Hepatocyte (in vitro differentiated cells): ENCODE data around the gene SLC25A21. TPM values are rescaled to one million over a fixed set of nuclear protein-coding genes. Genes with fewer than 3 reads are reported as not detected.

Experiments used
- DNase-seq: peaks from one replicate; pipeline ENCODE4 v3.0.0-alpha.2; 2016; ENCODE audit warnings: low spot score
- H2AFZ ChIP-seq: fragments of 200-600 bp; sonication (generic); 2 replicates; pipeline ENCODE4 v1.6.0; 2016; ENCODE audit warnings: antibody characterized with exemption, mild to moderate bottlenecking
- H3K27ac ChIP-seq: fragments of 200-600 bp; sonication (generic); 2 replicates; pipeline ENCODE4 v1.5.1; 2016; ENCODE audit warnings: mild to moderate bottlenecking
- H3K27me3 ChIP-seq: fragments of 200-600 bp; sonication (generic); 2 replicates; pipeline ENCODE4 v1.6.1; 2016
- H3K36me3 ChIP-seq: fragments of 200-600 bp; sonication (generic); replicated peaks from 2 replicates; pipeline ENCODE4 v1.5.1; 2016; ENCODE audit warnings: low read depth; ENCODE audit not compliant: insufficient read depth
- H3K4me1 ChIP-seq: fragments of 200-600 bp; sonication (generic); 2 replicates; pipeline ENCODE4 v1.5.1; 2016; ENCODE audit warnings: mild to moderate bottlenecking, moderate library complexity; ENCODE audit not compliant: insufficient read depth
- H3K4me2 ChIP-seq: fragments of 200-600 bp; sonication (generic); 2 replicates; pipeline ENCODE4 v1.6.0; 2016
- H3K4me3 ChIP-seq: fragments of 200-600 bp; sonication (generic); 2 replicates; pipeline ENCODE4 v1.5.1; 2016; ENCODE audit warnings: mild to moderate bottlenecking
- H3K79me2 ChIP-seq: fragments of 200-600 bp; sonication (generic); 2 replicates; pipeline ENCODE4 v1.6.0; 2017; ENCODE audit warnings: mild to moderate bottlenecking
- H3K9me2 ChIP-seq: fragments of 200-600 bp; sonication (generic); replicated peaks from 2 replicates; pipeline ENCODE4 v1.6.0; 2017; ENCODE audit warnings: mild to moderate bottlenecking; ENCODE audit not compliant: insufficient read depth
- H3K9me3 ChIP-seq: fragments of 200-600 bp; sonication (generic); 2 replicates; pipeline ENCODE4 v1.5.1; 2016; ENCODE audit warnings: low read depth, mild to moderate bottlenecking
- H4K20me1 ChIP-seq: fragments of 200-600 bp; sonication (generic); 2 replicates; pipeline ENCODE4 v1.6.0; 2016; ENCODE audit warnings: mild to moderate bottlenecking; ENCODE audit not compliant: insufficient read depth, poor library complexity, severe bottlenecking
- CTCF ChIP-seq: fragments of 200-600 bp; sonication (generic); IDR thresholded peaks from 2 replicates; pipeline ENCODE4 v1.5.1; 2016; ENCODE audit warnings: antibody characterized with exemption, mild to moderate bottlenecking; ENCODE audit not compliant: poor library complexity
- EZH2 ChIP-seq: fragments of 200-600 bp; sonication (generic); IDR thresholded peaks from 2 replicates; pipeline ENCODE4 v1.6.1; 2016; ENCODE audit warnings: antibody characterized with exemption, mild to moderate bottlenecking, borderline replicate concordance
- EZH2phosphoT487 ChIP-seq: fragments of 200-600 bp; sonication (generic); IDR thresholded peaks from one replicate; pipeline ENCODE4 v1.6.1; 2018; ENCODE audit warnings: antibody characterized with exemption, mild to moderate bottlenecking, low read depth, moderate library complexity; ENCODE audit not compliant: unreplicated experiment, severe bottlenecking
- WGBS: methylation state at CpG from one replicate; pipeline ENCODE4 v1.1.6; 2016; ENCODE audit warnings: low lambda C conversion rate; ENCODE audit errors: missing lambda C conversion rate; 5-methylcytosine and 5-hydroxymethylcytosine counted together
- polyA plus RNA-seq: library from polyadenylated mRNA; unstranded; fragments of >200 nt; fragmentation: Nextera tagmentation; extraction: Ambion mirVana; gene quantifications from 2 replicates; pipeline ENCODE4 v1.2.1, GENCODE V29; 2016
- total RNA-seq: library from RNA; depleted of rRNA; stranded (reverse); fragments of >200 nt; gene quantifications from 2 replicates; pipeline ENCODE4 v1.2.3, GENCODE V29; 2014

The SLC25A21 gene
- total and polyA plus RNA-seq, 2 experiments from 2014 or later: 1.4 to 1.6 TPM

DNA sequence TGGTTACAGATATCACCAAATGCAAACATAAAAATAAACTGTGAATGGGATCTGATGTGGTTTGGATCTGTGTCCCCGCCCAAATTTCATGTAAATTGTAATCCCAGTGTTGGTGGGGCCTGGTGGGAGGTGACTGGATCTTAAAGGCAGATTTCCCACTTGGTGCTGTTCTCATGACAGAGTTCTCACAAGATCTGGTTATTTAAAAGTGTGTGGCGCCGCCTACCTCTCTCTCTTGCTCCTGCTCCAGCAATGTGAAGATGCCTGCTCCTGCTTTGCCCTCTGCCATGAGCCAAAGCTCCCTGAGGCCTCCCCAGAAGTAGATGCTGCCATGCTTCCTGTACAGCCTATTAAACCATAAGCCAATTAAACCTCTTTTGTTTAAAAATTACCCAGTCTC, 47.8 kb downstream of the SLC25A21 start:
- DNase-seq: peak; percentile 4
- WGBS: 93% methylated on average over 3 of the region's 3 CpGs
- TF ChIP-seq CTCF: no peak
- no peak for TF ChIP-seq EZH2phosphoT487
- TF ChIP-seq EZH2: no peak
- no peaks in the 10 kb centered on the region for H3K9me3 ChIP-seq
- no peaks in the 10 kb centered on the region for H3K27me3 ChIP-seq
- H3K36me3 ChIP-seq: no peaks in the 10 kb centered on the region
- H4K20me1 ChIP-seq: no peaks in the 10 kb centered on the region
- no peak overlapping the region for H3K4me3 ChIP-seq
- no peak overlapping the region for H3K27ac ChIP-seq
- H2AFZ ChIP-seq: no peak overlapping the region
- H3K4me1 ChIP-seq: no peaks in the 10 kb centered on the region
- no peak overlapping the region for H3K4me2 ChIP-seq
- H3K9me2 ChIP-seq: no peaks in the 10 kb centered on the region
- no peaks in the 10 kb centered on the region for H3K79me2 ChIP-seq

GRCh38 chr14:37122919-37123639, 49.3 kb downstream of the SLC25A21 start:
- Histone ChIP-seq H3K79me2 (no peaks in the 10 kb centered on the region), H4K20me1 (no peaks in the 10 kb centered on the region), H2AFZ (no peak overlapping the region), H3K4me1 (no peaks in the 10 kb centered on the region), H3K4me2 (no peak overlapping the region), H3K9me3 (no peaks in the 10 kb centered on the region), H3K27ac (no peak overlapping the region), H3K9me2 (no peaks in the 10 kb centered on the region), H3K36me3 (no peaks in the 10 kb centered on the region), H3K27me3 (no peaks in the 10 kb centered on the region), H3K4me3 (no peak overlapping the region)
- WGBS: 90% methylated on average over 7 of the region's 7 CpGs
- TF ChIP-seq CTCF (no peak), EZH2 (no peak), EZH2phosphoT487 (no peak)
- no peak for DNase-seq

GRCh38 chr14:37122288-37122687, 50.1 kb downstream of the SLC25A21 start:
- H3K36me3 ChIP-seq: no peaks in the 10 kb centered on the region
- no peaks in the 10 kb centered on the region for H4K20me1 ChIP-seq
- H3K27me3 ChIP-seq: no peaks in the 10 kb centered on the region
- H3K9me2 ChIP-seq: no peaks in the 10 kb centered on the region
- no peak overlapping the region for H3K27ac ChIP-seq
- H3K9me3 ChIP-seq: no peaks in the 10 kb centered on the region
- no peak overlapping the region for H3K4me2 ChIP-seq
- WGBS: 71% methylated on average over 3 of the region's 3 CpGs
- H3K79me2 ChIP-seq: no peaks in the 10 kb centered on the region
- H3K4me1 ChIP-seq: no peaks in the 10 kb centered on the region
- DNase-seq: peak; percentile 6
- H2AFZ ChIP-seq: no peak overlapping the region
- no peak overlapping the region for H3K4me3 ChIP-seq
- no peak for TF ChIP-seq EZH2
- TF ChIP-seq EZH2phosphoT487: no peak
- no peak for TF ChIP-seq CTCF
